Measurements from ENCODE around the gene SEPTIN5. TPM values are rescaled to one million over a fixed set of nuclear protein-coding genes. Genes with fewer than 3 reads are reported as not detected.

SEPTIN5 gene
- total and polyA plus RNA-seq, 9 of the 15 experiments (the other 6 are each of a cell fraction or from before 2014, with no cell fraction given) = 0.03 to 195 (median 119) TPM

DNA sequence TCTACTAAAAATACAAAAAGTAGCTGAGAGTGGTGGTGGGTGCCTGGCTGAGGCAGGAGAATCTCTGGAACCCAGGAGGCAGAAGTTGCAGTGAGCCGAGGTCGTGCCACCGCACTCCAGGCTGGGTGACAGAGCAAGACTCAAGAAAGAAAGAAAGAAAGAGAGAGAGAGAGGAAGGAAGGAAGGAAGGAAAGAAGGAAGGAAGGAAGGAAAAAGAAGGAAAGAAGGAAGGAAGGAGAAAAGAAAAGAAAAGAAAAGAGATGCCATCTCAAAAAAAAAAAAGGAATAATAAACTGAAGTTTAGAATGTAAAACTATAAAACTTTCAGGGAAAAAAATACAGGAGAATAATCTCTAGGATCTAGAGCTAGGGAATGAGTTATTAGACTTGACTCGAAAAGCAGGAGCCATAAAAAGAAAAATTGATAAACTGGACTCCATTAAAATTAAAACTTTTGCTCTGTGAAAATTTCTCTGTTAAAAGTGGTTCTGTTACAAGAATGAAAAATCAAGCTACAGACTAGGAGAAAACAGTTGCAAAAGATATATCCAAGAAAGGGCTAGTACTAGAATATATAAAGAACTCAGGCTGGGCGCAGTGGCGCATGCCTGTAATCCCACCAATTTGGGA is 13.4 kb upstream of the SEPTIN5 start (continued):
- no peak for TF ChIP-seq FUS (optimal IDR thresholded peaks at IDR 0.05; ENCODE audit: low read depth, low read length)
- peak in 1 of 2 experiments; percentile 53; a peak in 1 of 4 replicates for TF ChIP-seq TRIM24 (IDR thresholded peaks at IDR 0.05)
- TF ChIP-seq CREB5 (CRISPR knock-in tag; IDR thresholded peaks at IDR 0.05) = no peak
- no peak for TF ChIP-seq ZNF764 (CRISPR knock-in tag; IDR thresholded peaks at IDR 0.05; ENCODE audit: low read depth)
- no peak for TF ChIP-seq COPS2 (conservative IDR thresholded peaks at IDR 0.05)
- TF ChIP-seq DEAF1 (CRISPR knock-in tag; IDR thresholded peaks at IDR 0.05) = no peak
- TF ChIP-seq HSF4 (CRISPR knock-in tag; IDR thresholded peaks at IDR 0.05; ENCODE audit: borderline replicate concordance) = no peak
- TF ChIP-seq TARDBP (IDR thresholded peaks at IDR 0.05) = no peak
- TF ChIP-seq ZFP30 (CRISPR knock-in tag; IDR thresholded peaks at IDR 0.05; ENCODE audit: borderline replicate concordance) = no peak
- TF ChIP-seq ZFP91 (CRISPR knock-in tag; IDR thresholded peaks at IDR 0.05) = no peak
- no peak for TF ChIP-seq CCNT2 (IDR thresholded peaks at IDR 0.05; ENCODE audit: borderline replicate concordance, extremely low read depth, insufficient read length, low read depth, low read length)
- TF ChIP-seq MIER1 (IDR thresholded peaks at IDR 0.05; ENCODE audit: low read depth) = no peak
- no peak for TF ChIP-seq ELK3 (CRISPR knock-in tag; IDR thresholded peaks at IDR 0.05)
